ENCODE results near the gene CD79A.

DNA sequence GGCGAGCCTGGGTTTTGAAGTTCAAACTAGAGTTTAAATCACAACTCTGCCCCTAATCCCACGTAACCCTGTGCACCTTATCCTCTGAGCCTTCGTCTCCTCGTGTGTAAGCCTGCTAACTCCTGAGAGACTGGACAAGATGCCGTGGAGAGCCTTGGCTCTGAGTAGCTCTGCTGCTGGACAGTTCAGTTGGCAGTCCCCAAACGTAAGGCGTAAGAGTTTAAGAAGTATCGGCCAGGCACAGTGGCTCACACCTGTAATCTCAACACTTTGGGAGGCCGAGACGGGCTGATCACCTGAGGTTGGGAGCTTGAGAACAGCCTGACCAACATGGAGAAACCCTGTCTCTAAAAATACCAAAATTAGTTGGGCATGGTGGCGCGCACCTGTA is 4.7 kb upstream of the CD79A start:
- TF ChIP-seq, protein P1, sequence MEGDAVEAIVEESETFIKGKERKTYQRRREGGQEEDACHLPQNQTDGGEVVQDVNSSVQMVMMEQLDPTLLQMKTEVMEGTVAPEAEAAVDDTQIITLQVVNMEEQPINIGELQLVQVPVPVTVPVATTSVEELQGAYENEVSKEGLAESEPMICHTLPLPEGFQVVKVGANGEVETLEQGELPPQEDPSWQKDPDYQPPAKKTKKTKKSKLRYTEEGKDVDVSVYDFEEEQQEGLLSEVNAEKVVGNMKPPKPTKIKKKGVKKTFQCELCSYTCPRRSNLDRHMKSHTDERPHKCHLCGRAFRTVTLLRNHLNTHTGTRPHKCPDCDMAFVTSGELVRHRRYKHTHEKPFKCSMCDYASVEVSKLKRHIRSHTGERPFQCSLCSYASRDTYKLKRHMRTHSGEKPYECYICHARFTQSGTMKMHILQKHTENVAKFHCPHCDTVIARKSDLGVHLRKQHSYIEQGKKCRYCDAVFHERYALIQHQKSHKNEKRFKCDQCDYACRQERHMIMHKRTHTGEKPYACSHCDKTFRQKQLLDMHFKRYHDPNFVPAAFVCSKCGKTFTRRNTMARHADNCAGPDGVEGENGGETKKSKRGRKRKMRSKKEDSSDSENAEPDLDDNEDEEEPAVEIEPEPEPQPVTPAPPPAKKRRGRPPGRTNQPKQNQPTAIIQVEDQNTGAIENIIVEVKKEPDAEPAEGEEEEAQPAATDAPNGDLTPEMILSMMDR (conservative IDR thresholded peaks at IDR 0.05) = no peak
- TF ChIP-seq EZH2 (IDR thresholded peaks at IDR 0.05; ENCODE audit: low read depth) = no peak

Data from PC-9 (cell line).